ENCODE results near the gene GMDS. TPM values are rescaled to one million over a fixed set of nuclear protein-coding genes. Genes with fewer than 3 reads are reported as not detected.

Gene GMDS
- total RNA-seq, 1 experiment from 2014 or later: 27.6 TPM

DNA sequence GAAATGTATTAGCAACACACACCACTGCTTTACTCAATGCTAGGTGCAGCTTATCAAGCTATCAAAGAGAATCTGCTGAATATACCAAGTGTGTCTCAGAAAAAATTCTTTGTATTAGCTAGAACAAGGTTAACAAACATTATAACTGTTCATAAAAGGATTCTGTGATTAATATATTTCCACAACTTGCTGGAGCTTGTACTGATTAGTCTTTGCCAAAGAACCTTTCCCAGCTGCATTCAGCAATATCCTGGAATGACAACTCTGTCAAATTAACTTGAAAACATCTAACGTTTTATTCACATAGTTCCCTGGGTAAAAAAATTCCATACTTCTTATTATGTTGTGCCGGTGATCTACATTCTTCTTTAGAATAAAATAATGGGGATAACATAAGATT lies 383.0 kb downstream of the GMDS start:
- no CpG with 5 or more reads among the region's 2 CpGs for WGBS (ENCODE audit: extremely low coverage, insufficient read length, low lambda C conversion rate)
- Histone ChIP-seq H2BK120ac (ENCODE audit: low read depth, low read length, poor library complexity, severe bottlenecking) (no peak overlapping the region), H2AFZ (ENCODE audit: low read length) (no peak overlapping the region), H3K9ac (ENCODE audit: extremely low read depth, insufficient read length, low read length) (no peak overlapping the region), H2AK5ac (ENCODE audit: insufficient read length, low read length) (no peak overlapping the region), H2BK20ac (ENCODE audit: low read depth, low read length, poor library complexity, severe bottlenecking) (no peak overlapping the region), H3K23me2 (ENCODE audit: insufficient read length, low read depth, low read length, poor library complexity, severe bottlenecking) (no peaks in the 10 kb centered on the region), H3K9me3 (ENCODE audit: control insufficient read depth, low read depth, low read length) (no peaks in the 10 kb centered on the region), H4K20me1 (ENCODE audit: control insufficient read depth, insufficient read depth, insufficient read length) (no peaks in the 10 kb centered on the region), H3T11ph (ENCODE audit: low read length) (no peak overlapping the region), H3K18ac (ENCODE audit: insufficient read length, low read depth, low read length) (no peak overlapping the region), H3K4me2 (ENCODE audit: insufficient read depth, insufficient read length, low read length) (no peak overlapping the region), H2BK5ac (ENCODE audit: insufficient read length, low read length) (no peak overlapping the region), H2BK15ac (ENCODE audit: low read depth, low read length) (no peak overlapping the region), H3K79me1 (ENCODE audit: insufficient read depth, low read depth, low read length, poor library complexity, severe bottlenecking) (no peaks in the 10 kb centered on the region), H3K27me3 (ENCODE audit: insufficient read depth, low read length) (no peaks in the 10 kb centered on the region), H3K23ac (ENCODE audit: insufficient read length, low read depth, low read length) (no peak overlapping the region), H4K8ac (replicated peaks; ENCODE audit: insufficient read length, low read depth, low read length) (no peak overlapping the region), H3K27ac (ENCODE audit: insufficient read length, low read depth, low read length) (no peak overlapping the region), H3K56ac (ENCODE audit: insufficient read length, low read depth, low read length) (no peak overlapping the region), H2BK12ac (ENCODE audit: insufficient read length, low read depth, low read length) (no peak overlapping the region), H4K5ac (ENCODE audit: insufficient read length, low read depth, low read length) (no peak overlapping the region), H3K4ac (ENCODE audit: low read depth, low read length) (no peak overlapping the region), H3K4me1 (ENCODE audit: insufficient read depth, low read length) (no peaks in the 10 kb centered on the region), H4K91ac (ENCODE audit: insufficient read length, low read depth, low read length) (no peak overlapping the region), H3K79me2 (ENCODE audit: insufficient read depth, low read length) (no peaks in the 10 kb centered on the region), H3K14ac (ENCODE audit: insufficient read depth, low read length) (no peak overlapping the region)
- no peaks in the 10 kb centered on the region for H3K27me3 Mint-ChIP-seq (ENCODE audit: low read depth)
- DNase-seq: no peak
- H3K9me3 Mint-ChIP-seq: no peaks in the 10 kb centered on the region
- no peaks in the 10 kb centered on the region for H3K36me3 Mint-ChIP-seq (ENCODE audit: insufficient read depth in 1 of 3, low read depth in 3 of 3)
- TF ChIP-seq CTCF (conservative IDR thresholded peaks at IDR 0.05): no peak
- H3K27ac Mint-ChIP-seq: no peak overlapping the region
- no peak overlapping the region for H3K4me3 Mint-ChIP-seq
- H3K4me1 Mint-ChIP-seq: peaks cover 25% of the 10 kb centered on the region in 2 experiments
